ENCODE results near the gene CAMTA1.

- no peak for TF ChIP-seq CTCF (IDR thresholded peaks at IDR 0.05)
- TF ChIP-seq EP300 (IDR thresholded peaks at IDR 0.05), result no peak
- no peak for TF ChIP-seq POLR2A (IDR thresholded peaks at IDR 0.05)
- TF ChIP-seq POLR2AphosphoS5 (IDR thresholded peaks at IDR 0.05), result no peak
Measured at GRCh38 chr1:7322283-7322785, 537.1 kb downstream of the CAMTA1 start.

Measured in stomach (tissue), 4 donors.